K562 treated with DMSO at 1 percent for 48 hours (cell line): ENCODE data around the gene STX12. TPM values are rescaled to one million over a fixed set of nuclear protein-coding genes. Genes with fewer than 3 reads are reported as not detected.

Experiments
- total RNA-seq: library from RNA; unstranded; fragments of 300-600 nt; gene quantifications from 2 replicates; pipeline ENCODE4 v1.2.3, GENCODE V29; 2022; ENCODE audit warnings: low replicate concordance; ENCODE audit errors: extremely low read depth

STX12 gene
- not detected in 2 replicates for total RNA-seq

DNA sequence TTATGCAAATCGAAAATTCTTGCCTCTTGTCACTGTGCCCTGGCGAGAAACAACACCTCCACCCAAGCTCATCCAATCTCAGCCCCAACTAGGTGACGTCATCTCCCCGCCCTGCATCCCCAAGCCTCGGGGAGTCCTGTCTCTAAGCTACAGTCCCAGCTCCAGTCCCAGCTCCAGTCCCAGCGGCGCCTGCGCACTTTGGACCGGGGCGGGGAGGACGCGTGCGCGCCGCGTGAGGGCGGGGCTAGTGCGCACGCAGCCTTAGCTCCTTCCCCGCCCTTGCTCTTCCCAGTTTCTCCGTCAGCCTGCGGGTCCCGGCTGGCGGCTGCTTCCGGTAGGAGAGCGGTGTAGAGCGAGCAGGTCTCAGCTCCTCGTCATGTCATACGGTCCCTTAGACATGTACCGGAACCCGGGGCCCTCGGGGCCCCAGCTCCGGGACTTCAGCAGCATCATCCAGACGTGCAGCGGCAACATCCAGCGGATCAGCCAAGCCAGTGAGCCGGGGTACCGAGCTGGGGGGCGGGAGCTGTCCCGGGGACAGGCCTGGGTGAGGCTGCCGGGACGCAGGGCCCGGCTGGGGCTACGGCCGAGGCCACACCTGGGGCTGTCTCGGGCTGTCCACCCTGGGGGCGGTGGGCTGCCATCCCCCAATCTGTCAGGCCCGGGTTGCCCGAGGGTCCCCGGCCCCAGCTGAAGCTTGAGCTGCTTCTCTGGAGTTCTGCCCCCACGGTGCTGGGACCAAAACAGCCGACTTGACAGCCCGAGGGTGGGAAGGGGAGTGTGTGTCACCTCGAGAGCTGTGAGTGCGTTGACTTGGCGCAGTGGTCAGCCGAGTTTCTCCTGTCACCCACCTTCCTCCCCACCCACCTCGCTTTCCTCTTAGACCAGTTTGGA lies at the start of gene STX12:
Gene STX12 (plus strand): TSS at position 288 of the 894 bp plus-strand sequence. CDS start 89 bp downstream, at position 377.

DNA sequence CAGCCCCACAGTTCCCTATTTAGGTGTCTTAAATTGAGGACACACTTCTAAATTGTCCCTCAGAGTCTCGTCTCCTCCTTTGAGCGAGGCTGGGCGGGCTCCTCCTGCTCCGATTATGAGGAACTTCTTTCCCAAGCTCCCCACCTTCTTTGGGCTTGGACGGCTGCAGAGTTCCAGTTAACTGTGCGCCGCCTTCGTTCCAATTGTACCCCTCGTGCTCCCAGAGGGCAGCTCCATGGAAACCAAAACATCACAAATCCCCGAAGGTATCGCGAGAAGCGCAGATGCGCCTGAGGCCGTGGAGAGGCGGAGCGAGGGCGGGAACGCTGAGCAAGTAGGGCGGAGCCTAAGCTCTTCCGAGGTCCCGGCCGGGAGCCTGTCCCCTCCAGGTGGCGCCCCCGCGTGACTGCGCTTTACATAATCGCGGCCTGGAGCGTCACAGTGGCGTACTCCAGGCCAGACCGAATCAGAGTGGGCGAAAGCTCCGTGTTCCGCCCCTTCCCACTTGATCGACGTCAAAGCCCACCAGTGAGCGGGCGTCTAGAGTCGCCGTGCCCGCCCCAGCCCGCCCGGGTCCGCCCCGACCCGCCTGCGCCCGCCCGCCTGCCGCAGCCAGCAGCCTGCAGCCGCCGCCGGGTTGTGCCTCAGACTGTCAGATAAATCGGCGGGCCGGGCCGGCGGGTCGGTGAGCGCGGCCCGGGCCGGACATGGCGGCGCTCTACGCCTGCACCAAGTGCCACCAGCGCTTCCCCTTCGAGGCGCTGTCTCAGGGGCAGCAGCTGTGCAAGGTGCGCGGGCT lies 47.4 kb upstream of the STX12 start, which contains the start of gene FAM76A:
Gene FAM76A (plus strand): TSS at position 588 of the 799 bp plus-strand sequence. CDS start 120 bp downstream, at position 708.

DNA sequence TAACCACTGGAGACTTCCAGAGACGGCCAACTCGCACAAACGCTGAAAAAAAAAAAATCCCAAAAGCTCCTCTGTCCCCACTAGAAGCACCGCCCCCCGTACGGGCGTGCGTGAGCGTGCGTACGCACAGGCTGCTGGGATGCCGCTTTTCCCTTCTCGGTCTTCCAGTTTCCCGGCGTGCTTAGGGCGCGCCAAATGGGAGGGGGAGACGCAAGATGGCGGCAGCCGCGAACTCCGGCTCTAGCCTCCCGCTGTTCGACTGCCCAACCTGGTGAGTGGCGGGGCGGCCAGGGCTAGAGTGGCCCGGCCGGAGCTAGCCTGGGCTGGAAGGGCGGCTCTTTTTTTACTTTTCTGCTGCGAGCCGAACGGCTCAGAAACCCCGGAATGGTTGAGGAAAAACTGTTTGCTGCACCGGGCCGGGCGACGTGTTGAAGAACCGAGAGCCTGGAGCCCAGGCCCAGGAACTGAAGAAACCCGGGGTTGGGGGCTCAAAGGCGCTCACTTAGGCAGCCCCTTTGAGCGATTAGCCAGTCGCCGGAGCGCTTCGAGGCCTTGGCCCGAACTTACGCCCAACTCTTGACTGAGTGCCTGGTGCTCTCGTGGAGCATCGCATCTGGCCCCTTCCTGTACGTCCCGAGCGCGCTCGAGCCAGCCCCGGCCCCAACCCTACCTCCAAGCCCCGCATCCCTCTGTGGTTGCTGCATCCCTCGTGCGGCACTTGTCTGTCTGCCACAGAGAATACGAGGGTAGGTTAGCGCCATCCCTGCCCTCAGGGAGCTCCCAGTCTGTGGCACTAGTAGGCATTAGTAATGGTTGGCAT lies 57.8 kb downstream of the STX12 start, which contains the start of gene PPP1R8:
Gene PPP1R8 (plus strand): TSS at position 162 of the 820 bp plus-strand sequence. CDS start 54 bp downstream, at position 216.

DNA sequence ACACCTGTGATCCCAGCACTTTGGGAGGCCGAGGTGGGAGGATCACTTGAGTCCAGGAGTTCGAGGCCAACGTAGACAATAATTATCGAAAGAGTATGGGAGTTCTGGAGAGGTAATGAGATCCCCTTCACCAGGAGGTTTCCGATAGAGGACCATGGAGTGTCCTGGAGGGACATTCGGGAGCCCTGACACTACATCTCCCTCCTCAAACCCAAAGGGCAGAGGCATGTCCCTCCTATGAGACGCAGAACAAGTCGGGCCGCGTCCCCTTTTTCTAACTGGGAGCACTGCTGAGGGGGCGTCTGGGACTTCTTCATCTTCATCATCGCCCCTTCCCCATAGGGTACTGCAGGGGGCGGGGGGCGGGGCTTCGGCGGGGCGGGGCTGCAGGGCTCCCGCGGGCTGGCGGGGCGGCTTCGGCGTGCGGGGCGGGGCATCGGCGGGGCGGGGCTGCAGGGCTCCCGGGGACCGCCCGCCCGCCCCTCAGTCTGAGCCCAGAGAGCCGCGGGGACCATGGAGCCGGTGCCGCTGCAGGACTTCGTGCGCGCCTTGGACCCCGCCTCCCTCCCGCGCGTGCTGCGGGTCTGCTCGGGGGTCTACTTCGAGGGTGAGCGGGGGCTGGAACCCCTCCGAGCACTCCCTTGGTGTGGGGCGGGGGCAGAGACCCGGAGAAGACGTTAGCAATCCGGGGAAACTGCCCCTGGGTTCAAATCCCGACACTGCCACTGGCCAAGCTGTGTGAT lies 99.2 kb downstream of the STX12 start, which contains the start of gene THEMIS2:
Gene THEMIS2 (plus strand): TSS at position 486 of the 743 bp plus-strand sequence. CDS start 28 bp downstream, at position 514.

Other genes starting within 250 kb of the STX12 start
- gene AHDC1, start 169.1 kb upstream of the STX12 start, total RNA-seq, result not detected in 2 replicates
- gene FGR, start 138.0 kb upstream of the STX12 start, total RNA-seq, result not detected in 2 replicates
- gene IFI6, start 101.0 kb upstream of the STX12 start, total RNA-seq, result not detected in 2 replicates
- not detected in 2 replicates for gene FAM76A, start 47.3 kb upstream of the STX12 start, total RNA-seq
- gene PPP1R8, start 57.6 kb downstream of the STX12 start, total RNA-seq, result not detected in 2 replicates
- gene THEMIS2, start 99.3 kb downstream of the STX12 start, total RNA-seq, result not detected in 2 replicates
- gene RPA2, start 141.4 kb downstream of the STX12 start, total RNA-seq, result not detected in 2 replicates
- not detected in 2 replicates for gene SMPDL3B, start 161.8 kb downstream of the STX12 start, total RNA-seq
- not detected in 2 replicates for gene XKR8, start 186.8 kb downstream of the STX12 start, total RNA-seq